ENCODE measurements around the gene KCNQ2.
A peak's percentile ranks its signal among the peaks of the same experiment; 100 is the strongest.

KCNQ2 gene

DNA sequence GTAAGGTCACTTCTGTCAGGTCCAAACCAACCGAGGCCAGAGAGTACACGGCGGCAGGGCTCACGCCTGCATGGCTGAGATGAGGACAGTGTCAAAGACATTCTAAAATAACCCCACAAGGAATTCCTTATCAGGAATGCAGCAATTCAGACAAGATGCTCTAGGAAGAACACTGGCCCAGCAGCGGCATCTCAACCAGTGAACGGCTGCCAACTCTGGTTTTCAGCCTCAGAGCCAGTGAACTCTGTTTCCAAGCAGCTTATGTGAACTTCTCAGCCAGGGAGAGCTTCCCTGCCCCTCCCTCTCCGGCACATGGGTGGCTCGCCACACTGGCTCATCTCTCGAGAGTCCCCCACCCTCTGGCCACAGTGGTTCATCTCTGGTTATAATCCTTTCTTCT, 36.9 kb downstream of the KCNQ2 start:
- DNase-seq (ENCODE audit: low read depth in 1 of 2, low spot score in 1 of 2): no peak
- TF ChIP-seq POLR2AphosphoS5 (IDR thresholded peaks at IDR 0.05; ENCODE audit: low read depth) (no peak), GABPA (IDR thresholded peaks at IDR 0.05; ENCODE audit: low read depth) (no peak), SPI1 (IDR thresholded peaks at IDR 0.05; ENCODE audit: borderline replicate concordance, low read depth) (no peak)
- TF ChIP-seq, protein P1, sequence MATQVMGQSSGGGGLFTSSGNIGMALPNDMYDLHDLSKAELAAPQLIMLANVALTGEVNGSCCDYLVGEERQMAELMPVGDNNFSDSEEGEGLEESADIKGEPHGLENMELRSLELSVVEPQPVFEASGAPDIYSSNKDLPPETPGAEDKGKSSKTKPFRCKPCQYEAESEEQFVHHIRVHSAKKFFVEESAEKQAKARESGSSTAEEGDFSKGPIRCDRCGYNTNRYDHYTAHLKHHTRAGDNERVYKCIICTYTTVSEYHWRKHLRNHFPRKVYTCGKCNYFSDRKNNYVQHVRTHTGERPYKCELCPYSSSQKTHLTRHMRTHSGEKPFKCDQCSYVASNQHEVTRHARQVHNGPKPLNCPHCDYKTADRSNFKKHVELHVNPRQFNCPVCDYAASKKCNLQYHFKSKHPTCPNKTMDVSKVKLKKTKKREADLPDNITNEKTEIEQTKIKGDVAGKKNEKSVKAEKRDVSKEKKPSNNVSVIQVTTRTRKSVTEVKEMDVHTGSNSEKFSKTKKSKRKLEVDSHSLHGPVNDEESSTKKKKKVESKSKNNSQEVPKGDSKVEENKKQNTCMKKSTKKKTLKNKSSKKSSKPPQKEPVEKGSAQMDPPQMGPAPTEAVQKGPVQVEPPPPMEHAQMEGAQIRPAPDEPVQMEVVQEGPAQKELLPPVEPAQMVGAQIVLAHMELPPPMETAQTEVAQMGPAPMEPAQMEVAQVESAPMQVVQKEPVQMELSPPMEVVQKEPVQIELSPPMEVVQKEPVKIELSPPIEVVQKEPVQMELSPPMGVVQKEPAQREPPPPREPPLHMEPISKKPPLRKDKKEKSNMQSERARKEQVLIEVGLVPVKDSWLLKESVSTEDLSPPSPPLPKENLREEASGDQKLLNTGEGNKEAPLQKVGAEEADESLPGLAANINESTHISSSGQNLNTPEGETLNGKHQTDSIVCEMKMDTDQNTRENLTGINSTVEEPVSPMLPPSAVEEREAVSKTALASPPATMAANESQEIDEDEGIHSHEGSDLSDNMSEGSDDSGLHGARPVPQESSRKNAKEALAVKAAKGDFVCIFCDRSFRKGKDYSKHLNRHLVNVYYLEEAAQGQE (IDR thresholded peaks at IDR 0.05; ENCODE audit: insufficient replicate concordance, low read depth): no peak
- TF ChIP-seq, protein P2, sequence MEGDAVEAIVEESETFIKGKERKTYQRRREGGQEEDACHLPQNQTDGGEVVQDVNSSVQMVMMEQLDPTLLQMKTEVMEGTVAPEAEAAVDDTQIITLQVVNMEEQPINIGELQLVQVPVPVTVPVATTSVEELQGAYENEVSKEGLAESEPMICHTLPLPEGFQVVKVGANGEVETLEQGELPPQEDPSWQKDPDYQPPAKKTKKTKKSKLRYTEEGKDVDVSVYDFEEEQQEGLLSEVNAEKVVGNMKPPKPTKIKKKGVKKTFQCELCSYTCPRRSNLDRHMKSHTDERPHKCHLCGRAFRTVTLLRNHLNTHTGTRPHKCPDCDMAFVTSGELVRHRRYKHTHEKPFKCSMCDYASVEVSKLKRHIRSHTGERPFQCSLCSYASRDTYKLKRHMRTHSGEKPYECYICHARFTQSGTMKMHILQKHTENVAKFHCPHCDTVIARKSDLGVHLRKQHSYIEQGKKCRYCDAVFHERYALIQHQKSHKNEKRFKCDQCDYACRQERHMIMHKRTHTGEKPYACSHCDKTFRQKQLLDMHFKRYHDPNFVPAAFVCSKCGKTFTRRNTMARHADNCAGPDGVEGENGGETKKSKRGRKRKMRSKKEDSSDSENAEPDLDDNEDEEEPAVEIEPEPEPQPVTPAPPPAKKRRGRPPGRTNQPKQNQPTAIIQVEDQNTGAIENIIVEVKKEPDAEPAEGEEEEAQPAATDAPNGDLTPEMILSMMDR (IDR thresholded peaks at IDR 0.05; ENCODE audit: insufficient read depth, low read length): no peak
- H3K4me3 ChIP-seq (replicated peaks; ENCODE audit: insufficient read depth, low read length): no peak overlapping the region
- peaks cover 5% of the 10 kb centered on the region for H3K27me3 ChIP-seq (ENCODE audit: insufficient read depth, poor library complexity, severe bottlenecking)
- no peak overlapping the region for H3K27ac ChIP-seq (replicated peaks)

DNA sequence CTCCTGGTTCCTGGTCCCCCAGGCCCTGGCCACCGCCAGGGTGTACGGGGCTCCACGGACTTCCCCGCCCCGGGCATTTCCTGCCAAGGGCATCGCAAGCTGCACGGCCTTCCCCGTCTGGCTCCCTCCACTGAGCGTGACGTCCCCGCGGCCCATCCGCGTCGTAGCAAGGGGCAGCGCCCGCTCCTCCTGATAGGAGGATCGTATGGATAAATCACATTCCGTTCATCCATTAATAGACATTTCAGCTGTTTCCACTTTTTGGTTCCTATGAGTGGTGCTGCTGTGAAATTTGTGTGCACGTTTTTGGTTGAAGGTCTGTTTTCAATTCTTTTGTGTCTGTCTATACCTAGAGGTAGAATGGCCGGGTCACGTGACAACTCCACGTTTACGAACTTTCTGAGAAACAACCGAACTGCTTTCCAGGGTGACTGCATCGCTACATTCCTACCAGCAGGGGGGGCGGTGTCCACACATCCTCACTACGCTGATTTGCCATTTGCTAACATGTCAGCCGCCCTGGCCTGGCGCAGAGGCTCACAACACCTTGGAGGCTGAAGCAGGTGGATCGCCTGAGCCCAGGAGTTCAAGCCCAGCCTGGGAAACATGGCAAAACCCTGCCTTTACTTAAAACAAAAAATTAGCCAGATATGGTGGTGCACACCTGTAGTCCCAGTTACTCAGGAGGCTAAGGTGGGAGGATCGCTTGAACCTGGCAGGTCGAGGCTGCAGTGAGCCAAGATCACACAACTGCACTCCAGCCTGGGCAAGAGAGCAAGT, 37.7 kb downstream of the KCNQ2 start:
- Histone ChIP-seq H3K4me3 (replicated peaks; ENCODE audit: insufficient read depth, low read length) (no peak overlapping the region), H3K27ac (replicated peaks) (no peak overlapping the region), H3K27me3 (ENCODE audit: insufficient read depth, poor library complexity, severe bottlenecking) (peaks cover 5% of the 10 kb centered on the region)
- TF ChIP-seq, protein P2 (IDR thresholded peaks at IDR 0.05; ENCODE audit: insufficient read depth, low read length): peak; percentile 84
- TF ChIP-seq POLR2AphosphoS5 (IDR thresholded peaks at IDR 0.05; ENCODE audit: low read depth): no peak
- DNase-seq (ENCODE audit: low read depth in 1 of 2, low spot score in 1 of 2): peak; percentile 63 to 74

DNA sequence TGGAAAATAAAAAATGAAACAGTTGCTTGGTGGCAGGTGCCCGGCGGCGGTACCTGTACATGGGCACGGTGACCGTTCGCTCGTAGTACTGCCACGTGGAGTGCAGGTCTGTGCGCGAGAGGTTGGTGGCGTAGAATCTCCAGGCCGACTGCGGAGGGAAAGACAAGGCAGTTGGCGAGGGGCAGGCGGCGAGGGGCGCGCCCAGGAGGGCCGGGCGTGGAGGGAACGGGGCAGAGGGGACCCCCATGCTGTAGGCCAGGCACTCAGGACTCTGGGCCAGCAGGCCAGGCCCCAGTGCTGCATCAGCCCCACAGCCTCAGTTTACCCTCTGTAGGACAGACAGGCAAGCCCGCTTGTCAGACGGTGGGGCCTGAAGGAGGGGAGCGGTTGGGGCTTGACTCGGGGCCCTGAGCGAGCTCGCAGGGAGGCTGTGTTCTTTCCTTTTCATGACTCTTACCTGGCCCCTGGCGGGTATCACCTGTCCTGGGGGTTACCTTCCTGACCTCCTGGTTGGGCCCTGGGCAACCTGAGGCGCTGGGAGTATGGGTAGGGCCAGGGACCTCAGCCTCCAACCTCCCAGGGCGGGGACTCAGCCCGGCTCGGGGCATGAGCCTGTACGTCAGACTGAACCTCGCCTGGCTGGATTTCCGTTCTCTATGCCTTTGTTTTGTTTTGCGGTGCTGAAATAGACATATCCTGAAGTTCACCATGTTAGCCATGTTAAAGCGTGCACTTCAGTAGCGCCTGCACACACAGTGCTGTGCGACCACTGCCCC, 38.5 kb downstream of the KCNQ2 start:
- H3K27ac ChIP-seq (replicated peaks): no peak overlapping the region
- peaks cover 5% of the 10 kb centered on the region for H3K27me3 ChIP-seq (ENCODE audit: insufficient read depth, poor library complexity, severe bottlenecking)
- DNase-seq (ENCODE audit: low read depth in 1 of 2, low spot score in 1 of 2): no peak
- H3K4me3 ChIP-seq (replicated peaks; ENCODE audit: insufficient read depth, low read length): no peak overlapping the region
- TF ChIP-seq GABPA (IDR thresholded peaks at IDR 0.05; ENCODE audit: low read depth) (no peak), SPI1 (IDR thresholded peaks at IDR 0.05; ENCODE audit: borderline replicate concordance, low read depth) (no peak), POLR2AphosphoS5 (IDR thresholded peaks at IDR 0.05; ENCODE audit: low read depth) (no peak)
- TF ChIP-seq, protein P1 (IDR thresholded peaks at IDR 0.05; ENCODE audit: insufficient replicate concordance, low read depth): no peak
- TF ChIP-seq, protein P2 (IDR thresholded peaks at IDR 0.05; ENCODE audit: insufficient read depth, low read length): no peak

Measured in HL-60 (cell line).